Measurements from ENCODE around the gene ZNF750. TPM values are rescaled to one million over a fixed set of nuclear protein-coding genes. Genes with fewer than 3 reads are reported as not detected.

ZNF750 gene
- total and polyA plus RNA-seq, 10 of the 15 experiments (the other 5 are each of a cell fraction or from before 2014, with no cell fraction given) = 0.06 TPM; not detected in 9

DNA sequence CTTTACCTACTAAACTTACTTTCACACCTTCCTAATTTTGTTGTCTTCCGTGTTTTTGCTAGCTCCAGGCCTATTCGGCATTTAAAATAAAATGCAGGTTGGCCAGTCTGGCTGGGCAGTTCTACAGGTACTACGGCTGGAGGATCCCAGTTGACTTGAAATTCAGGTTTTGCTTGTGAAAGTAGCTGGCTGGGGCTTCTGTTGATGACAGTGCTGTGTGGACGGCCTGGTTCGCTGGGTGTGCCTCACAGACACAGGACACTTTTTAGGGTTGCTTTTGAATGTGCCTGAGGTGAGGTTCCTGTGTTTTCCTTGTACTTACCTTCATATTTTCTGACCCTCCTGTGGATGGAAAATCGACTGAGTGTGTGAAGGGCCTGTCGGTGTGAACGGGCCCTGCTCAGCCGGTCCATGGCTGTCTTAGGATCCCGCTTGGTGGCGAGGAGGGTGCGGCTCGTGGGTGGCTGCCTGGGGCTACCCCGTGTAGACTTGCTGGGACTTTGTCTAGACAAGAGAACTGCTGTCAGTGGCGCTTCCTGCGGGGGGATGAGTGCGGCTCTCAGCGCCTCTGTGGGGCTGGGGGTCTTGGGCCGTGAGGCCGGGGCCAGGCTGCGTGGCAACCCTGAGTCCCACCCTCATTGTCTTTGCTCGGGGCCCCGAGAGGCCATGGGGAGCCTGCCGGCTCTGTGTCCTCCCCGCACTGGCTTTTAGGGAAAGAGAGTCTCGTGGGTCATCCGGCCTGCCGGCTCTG, 18.7 kb upstream of the ZNF750 start:
- ATAC-seq = no peak
- ChIA-PET POLR2A (interaction anchor here (3.1 kb wide), 1 partner anchor 12 kb away, joined by 17 read pairs; no protein-coding TSS in a partner anchor), SMC1A (ENCODE audit: uncharacterized antibody, unreplicated experiment) (interaction anchor here (1.5 kb wide), 1 partner anchor 12 kb away, joined by 3 read pairs; no protein-coding TSS in a partner anchor), CTCF (interaction anchor here (0.6 to 1.4 kb wide), 2 partner anchors 13 to 93 kb away, joined by 4 to 5 read pairs; no protein-coding TSS in a partner anchor), RAD21 (ENCODE audit: unreplicated experiment) (interaction anchor here (4.8 kb wide), 1 partner anchor 12 kb away, joined by 30 read pairs; no protein-coding TSS in a partner anchor)
- Histone ChIP-seq H3K4me3 (no peak overlapping the region), H3K27me3 (replicated peaks in 1 of 2; ENCODE audit: control insufficient read depth in 2 of 2, insufficient read depth in 2 of 2, low read length in 1 of 2) (no peaks in the 10 kb centered on the region), H3K9me3 (replicated peaks; ENCODE audit: control insufficient read depth, insufficient read depth, low read length) (no peaks in the 10 kb centered on the region), H2AFZ (ENCODE audit: control insufficient read depth, low read depth, low read length) (no peak overlapping the region), H3K79me2 (ENCODE audit: control insufficient read depth, insufficient read depth, low read length) (peaks cover 30% of the 10 kb centered on the region), H3K27ac (ENCODE audit: control insufficient read depth, insufficient read depth) (peak overlapping the region; percentile 79), H3K4me2 (ENCODE audit: control insufficient read depth, insufficient read depth) (no peak overlapping the region), H4K20me1 (ENCODE audit: control insufficient read depth, insufficient read depth) (no peaks in the 10 kb centered on the region), H3K36me3 (ENCODE audit: control insufficient read depth in 2 of 2, insufficient read depth in 2 of 2, low read length in 1 of 2) (no peaks in the 10 kb centered on the region; a peak in 1 of 4 replicates), H3K9ac (ENCODE audit: control insufficient read depth, insufficient read depth, low read length) (no peak overlapping the region), H3K4me1 (ENCODE audit: control insufficient read depth, insufficient read depth, low read length) (peaks cover 39% of the 10 kb centered on the region)
- BruUV-seq (replicated peaks) = no TSS peak
- intact Hi-C loops (cut with micrococcal nuclease; ENCODE audit: unreplicated experiment) = no loop called here
- in situ Hi-C loops (cut with MboI) = no loop called here
- WGBS (ENCODE audit: insufficient coverage, insufficient replicate concordance, low lambda C conversion rate, missing lambda C conversion rate) = 95% methylated on average over 24 of the region's 28 CpGs
- DNase-seq (ENCODE audit: low read depth, low spot score) = no peak
- no peak for TF ChIP-seq NBN (IDR thresholded peaks at IDR 0.05)
- TF ChIP-seq, protein P1, sequence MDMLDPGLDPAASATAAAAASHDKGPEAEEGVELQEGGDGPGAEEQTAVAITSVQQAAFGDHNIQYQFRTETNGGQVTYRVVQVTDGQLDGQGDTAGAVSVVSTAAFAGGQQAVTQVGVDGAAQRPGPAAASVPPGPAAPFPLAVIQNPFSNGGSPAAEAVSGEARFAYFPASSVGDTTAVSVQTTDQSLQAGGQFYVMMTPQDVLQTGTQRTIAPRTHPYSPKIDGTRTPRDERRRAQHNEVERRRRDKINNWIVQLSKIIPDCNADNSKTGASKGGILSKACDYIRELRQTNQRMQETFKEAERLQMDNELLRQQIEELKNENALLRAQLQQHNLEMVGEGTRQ (IDR thresholded peaks at IDR 0.05; ENCODE audit: borderline replicate concordance, low read depth, low read length) = no peak
- TF ChIP-seq NR2C1 (IDR thresholded peaks at IDR 0.05) = no peak
- TF ChIP-seq FOXK2 (IDR thresholded peaks at IDR 0.05) = no peak
- no peak for TF ChIP-seq ZBTB33 (IDR thresholded peaks at IDR 0.05)
- TF ChIP-seq NFXL1 (IDR thresholded peaks at IDR 0.05; ENCODE audit: borderline replicate concordance) = 0 out of 2 replicates have a peak, but pooled peaks have one; percentile 10
- no peak for TF ChIP-seq FOS (IDR thresholded peaks at IDR 0.05; ENCODE audit: borderline replicate concordance, extremely low read depth, insufficient read length)
- TF ChIP-seq, protein P2, sequence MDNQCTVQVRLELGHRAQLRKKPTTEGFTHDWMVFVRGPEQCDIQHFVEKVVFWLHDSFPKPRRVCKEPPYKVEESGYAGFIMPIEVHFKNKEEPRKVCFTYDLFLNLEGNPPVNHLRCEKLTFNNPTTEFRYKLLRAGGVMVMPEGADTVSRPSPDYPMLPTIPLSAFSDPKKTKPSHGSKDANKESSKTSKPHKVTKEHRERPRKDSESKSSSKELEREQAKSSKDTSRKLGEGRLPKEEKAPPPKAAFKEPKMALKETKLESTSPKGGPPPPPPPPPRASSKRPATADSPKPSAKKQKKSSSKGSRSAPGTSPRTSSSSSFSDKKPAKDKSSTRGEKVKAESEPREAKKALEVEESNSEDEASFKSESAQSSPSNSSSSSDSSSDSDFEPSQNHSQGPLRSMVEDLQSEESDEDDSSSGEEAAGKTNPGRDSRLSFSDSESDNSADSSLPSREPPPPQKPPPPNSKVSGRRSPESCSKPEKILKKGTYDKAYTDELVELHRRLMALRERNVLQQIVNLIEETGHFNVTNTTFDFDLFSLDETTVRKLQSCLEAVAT (IDR thresholded peaks at IDR 0.05) = 0 out of 2 replicates have a peak, but pooled peaks have one; percentile 28
- FAIRE-seq = no peak
